Measurements from ENCODE around the gene DAB1. TPM values are rescaled to one million over a fixed set of nuclear protein-coding genes. Genes with fewer than 3 reads are reported as not detected.

The DAB1 gene
- total RNA-seq, 1 experiment from 2014 or later: not detected

GRCh38 chr1:57142169-57142568 lies 281.7 kb downstream of the DAB1 start:
- Histone ChIP-seq H3K9me2 (ENCODE audit: insufficient read depth) (no peaks in the 10 kb centered on the region), H3K4me2 (ENCODE audit: low read length) (no peak overlapping the region), H3K27me3 (ENCODE audit: insufficient read depth, low read length) (peaks cover 3% of the 10 kb centered on the region; the same call in 1 of the 2 replicates), H3K4me3 (replicated peaks in 1 of 2; ENCODE audit: low read depth in 1 of 2, low read length in 2 of 2) (no peak overlapping the region), H3K9ac (ENCODE audit: low read length) (no peak overlapping the region), H3K9me3 (ENCODE audit: control insufficient read depth in 1 of 2, insufficient read depth in 1 of 2, low read depth in 1 of 2, low read length in 2 of 2) (no peaks in the 10 kb centered on the region), H3K36me3 (ENCODE audit: control insufficient read depth in 1 of 2, insufficient read depth in 2 of 2, low read length in 2 of 2) (no peaks in the 10 kb centered on the region), H2AFZ (ENCODE audit: low read depth, low read length, poor library complexity, severe bottlenecking) (no peak overlapping the region), H4K20me1 (ENCODE audit: insufficient read depth) (no peaks in the 10 kb centered on the region), H3K27ac (ENCODE audit: low read depth, low read length) (no peak overlapping the region), H3K4me1 (ENCODE audit: control insufficient read depth in 1 of 2, insufficient read depth in 2 of 2, low read length in 2 of 2) (no peaks in the 10 kb centered on the region), H3K79me2 (ENCODE audit: insufficient read depth, low read length) (no peaks in the 10 kb centered on the region)
- ChIA-PET CTCF (no interaction called here), POLR2A (no interaction called here), RAD21 (ENCODE audit: low non-redundant PET in 1 of 2, low total read pairs in 2 of 2, uncharacterized antibody in 2 of 2, unreplicated experiment in 2 of 2) (no interaction called here)
- intact Hi-C loops (cut with micrococcal nuclease): no loop called here
- ATAC-seq (no peak), DNase-seq (ENCODE audit: low read depth, low spot score) (no peak)
- no TSS peak for BruUV-seq (replicated peaks)
- TF ChIP-seq POLR2A (IDR thresholded peaks at IDR 0.05; ENCODE audit: borderline replicate concordance, extremely low read depth, insufficient read depth, insufficient read length) (no peak), ELF1 (IDR thresholded peaks at IDR 0.05; ENCODE audit: borderline replicate concordance, low read depth) (no peak), POLR2AphosphoS5 (IDR thresholded peaks at IDR 0.05; ENCODE audit: low read depth, low read length) (no peak), YY1 (IDR thresholded peaks at IDR 0.05; ENCODE audit: extremely low read depth, insufficient replicate concordance, low read depth, low read length) (no peak), CTCF (IDR thresholded peaks at IDR 0.05 in 2 of 3, conservative IDR thresholded peaks at IDR 0.05 in 1 of 3; ENCODE audit: borderline replicate concordance in 1 of 3, insufficient read depth in 1 of 3, low read depth in 2 of 3, low read length in 2 of 3) (no peak), REST (IDR thresholded peaks at IDR 0.05; ENCODE audit: low read depth) (no peak), MAX (IDR thresholded peaks at IDR 0.05) (no peak), SP1 (IDR thresholded peaks at IDR 0.05; ENCODE audit: low read depth) (no peak), EZH2 (IDR thresholded peaks at IDR 0.05) (no peak), RAD21 (IDR thresholded peaks at IDR 0.05; ENCODE audit: low read depth) (no peak), CBX3 (IDR thresholded peaks at IDR 0.05; ENCODE audit: low read depth) (no peak), SIN3A (IDR thresholded peaks at IDR 0.05; ENCODE audit: low read depth) (no peak), FOSL1 (IDR thresholded peaks at IDR 0.05; ENCODE audit: low read depth) (no peak), ZNF274 (IDR thresholded peaks at IDR 0.05; ENCODE audit: low read depth, low read length) (no peak), JUND (IDR thresholded peaks at IDR 0.05) (no peak), TCF7L2 (IDR thresholded peaks at IDR 0.05; ENCODE audit: borderline replicate concordance, extremely low read depth, insufficient read depth, insufficient read length) (no peak), EZH2phosphoT487 (IDR thresholded peaks at IDR 0.05; ENCODE audit: borderline replicate concordance) (no peak), EGR1 (IDR thresholded peaks at IDR 0.05; ENCODE audit: low read depth) (no peak)

Measured in HCT116 (cell line).